ENCODE data around the gene HMCN1. TPM values are rescaled to one million over a fixed set of nuclear protein-coding genes. Genes with fewer than 3 reads are reported as not detected.

The HMCN1 gene
- total and polyA plus RNA-seq, 4 donors, result 1.5 to 6.8 (median 3.5) TPM

DNA sequence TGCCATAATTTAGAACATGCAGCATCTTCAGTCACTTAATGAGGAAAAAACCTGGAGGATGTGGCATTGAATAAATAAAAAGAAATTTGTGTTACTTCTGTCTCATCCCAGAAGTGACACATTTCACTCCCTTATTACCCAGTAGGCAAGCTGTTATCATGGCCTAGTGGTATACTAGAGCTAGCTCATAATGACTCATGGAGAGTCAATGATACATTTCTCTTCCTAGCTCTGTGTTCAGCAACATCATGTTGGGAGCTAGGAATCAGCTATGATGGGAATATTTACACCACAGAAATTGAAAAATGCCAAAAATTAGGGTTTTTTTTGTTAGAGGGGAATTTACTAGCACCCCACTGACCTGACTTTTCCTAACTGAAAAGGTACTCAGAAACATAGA lies 182.7 kb downstream of the HMCN1 start:
- TF ChIP-seq, protein P1, sequence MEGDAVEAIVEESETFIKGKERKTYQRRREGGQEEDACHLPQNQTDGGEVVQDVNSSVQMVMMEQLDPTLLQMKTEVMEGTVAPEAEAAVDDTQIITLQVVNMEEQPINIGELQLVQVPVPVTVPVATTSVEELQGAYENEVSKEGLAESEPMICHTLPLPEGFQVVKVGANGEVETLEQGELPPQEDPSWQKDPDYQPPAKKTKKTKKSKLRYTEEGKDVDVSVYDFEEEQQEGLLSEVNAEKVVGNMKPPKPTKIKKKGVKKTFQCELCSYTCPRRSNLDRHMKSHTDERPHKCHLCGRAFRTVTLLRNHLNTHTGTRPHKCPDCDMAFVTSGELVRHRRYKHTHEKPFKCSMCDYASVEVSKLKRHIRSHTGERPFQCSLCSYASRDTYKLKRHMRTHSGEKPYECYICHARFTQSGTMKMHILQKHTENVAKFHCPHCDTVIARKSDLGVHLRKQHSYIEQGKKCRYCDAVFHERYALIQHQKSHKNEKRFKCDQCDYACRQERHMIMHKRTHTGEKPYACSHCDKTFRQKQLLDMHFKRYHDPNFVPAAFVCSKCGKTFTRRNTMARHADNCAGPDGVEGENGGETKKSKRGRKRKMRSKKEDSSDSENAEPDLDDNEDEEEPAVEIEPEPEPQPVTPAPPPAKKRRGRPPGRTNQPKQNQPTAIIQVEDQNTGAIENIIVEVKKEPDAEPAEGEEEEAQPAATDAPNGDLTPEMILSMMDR (IDR thresholded peaks at IDR 0.05; ENCODE audit: low read depth, low read length, missing input control), result no peak
- TF ChIP-seq GABPA (IDR thresholded peaks at IDR 0.05 in 1 of 2, conservative IDR thresholded peaks at IDR 0.05 in 1 of 2), result no peak
- no peak for TF ChIP-seq RXRA (IDR thresholded peaks at IDR 0.05)
- TF ChIP-seq EGR1 (IDR thresholded peaks at IDR 0.05; ENCODE audit: low read depth in 2 of 2), result no peak
- Histone ChIP-seq H3K27ac (ENCODE audit: low read depth in 1 of 2, low read length in 2 of 2) (no peak overlapping the region), H3K9me3 (ENCODE audit: control insufficient read depth in 4 of 4, low read length in 3 of 4) (no peaks in the 10 kb centered on the region), H3K27me3 (ENCODE audit: control insufficient read depth in 4 of 4, insufficient read depth in 4 of 4, low read length in 3 of 4) (no peaks in the 10 kb centered on the region), H3K36me3 (ENCODE audit: control insufficient read depth in 4 of 4, insufficient read depth in 3 of 4, low read depth in 1 of 4, low read length in 3 of 4) (no peaks in the 10 kb centered on the region), H3K4me1 (ENCODE audit: control insufficient read depth in 4 of 4, insufficient read depth in 4 of 4, low read length in 3 of 4) (no peaks in the 10 kb centered on the region), H3K9ac (ENCODE audit: low read depth in 1 of 2, low read length in 2 of 2) (no peak overlapping the region), H3K4me3 (ENCODE audit: low read depth in 1 of 3, low read length in 3 of 3) (no peak overlapping the region)
- DNase-seq (ENCODE audit: low spot score), result no peak

DNA sequence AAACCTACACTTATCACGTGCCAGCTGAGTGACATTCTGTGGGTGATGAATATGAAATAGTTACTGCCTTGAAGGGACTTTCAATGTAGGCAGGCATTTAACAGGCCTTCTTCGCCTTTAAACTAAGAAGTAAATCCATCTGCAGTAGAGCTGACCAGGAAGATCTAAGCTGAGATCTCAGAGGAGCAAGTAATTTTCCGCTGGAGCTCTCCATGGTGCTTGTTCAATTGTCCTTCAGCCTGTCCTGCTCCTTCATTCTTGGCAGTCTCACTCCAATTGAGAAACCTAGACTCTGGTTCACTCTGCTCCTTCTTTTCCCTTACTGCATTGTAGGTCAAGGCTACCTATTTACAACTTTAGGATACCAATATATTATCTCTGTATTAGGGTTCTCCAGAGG lies 183.5 kb downstream of the HMCN1 start:
- Histone ChIP-seq H3K4me1 (ENCODE audit: control insufficient read depth in 4 of 4, insufficient read depth in 4 of 4, low read length in 3 of 4) (no peaks in the 10 kb centered on the region), H3K4me3 (ENCODE audit: low read depth in 1 of 3, low read length in 3 of 3) (no peak overlapping the region), H3K36me3 (ENCODE audit: control insufficient read depth in 4 of 4, insufficient read depth in 3 of 4, low read depth in 1 of 4, low read length in 3 of 4) (no peaks in the 10 kb centered on the region), H3K27me3 (ENCODE audit: control insufficient read depth in 4 of 4, insufficient read depth in 4 of 4, low read length in 3 of 4) (no peaks in the 10 kb centered on the region), H3K27ac (ENCODE audit: low read depth in 1 of 2, low read length in 2 of 2) (no peak overlapping the region), H3K9me3 (ENCODE audit: control insufficient read depth in 4 of 4, low read length in 3 of 4) (no peaks in the 10 kb centered on the region), H3K9ac (ENCODE audit: low read depth in 1 of 2, low read length in 2 of 2) (no peak overlapping the region)
- WGBS, result 79% methylated on average over 3 of the region's 3 CpGs
- no peak for TF ChIP-seq RAD21 (IDR thresholded peaks at IDR 0.05)
- TF ChIP-seq, protein P2, sequence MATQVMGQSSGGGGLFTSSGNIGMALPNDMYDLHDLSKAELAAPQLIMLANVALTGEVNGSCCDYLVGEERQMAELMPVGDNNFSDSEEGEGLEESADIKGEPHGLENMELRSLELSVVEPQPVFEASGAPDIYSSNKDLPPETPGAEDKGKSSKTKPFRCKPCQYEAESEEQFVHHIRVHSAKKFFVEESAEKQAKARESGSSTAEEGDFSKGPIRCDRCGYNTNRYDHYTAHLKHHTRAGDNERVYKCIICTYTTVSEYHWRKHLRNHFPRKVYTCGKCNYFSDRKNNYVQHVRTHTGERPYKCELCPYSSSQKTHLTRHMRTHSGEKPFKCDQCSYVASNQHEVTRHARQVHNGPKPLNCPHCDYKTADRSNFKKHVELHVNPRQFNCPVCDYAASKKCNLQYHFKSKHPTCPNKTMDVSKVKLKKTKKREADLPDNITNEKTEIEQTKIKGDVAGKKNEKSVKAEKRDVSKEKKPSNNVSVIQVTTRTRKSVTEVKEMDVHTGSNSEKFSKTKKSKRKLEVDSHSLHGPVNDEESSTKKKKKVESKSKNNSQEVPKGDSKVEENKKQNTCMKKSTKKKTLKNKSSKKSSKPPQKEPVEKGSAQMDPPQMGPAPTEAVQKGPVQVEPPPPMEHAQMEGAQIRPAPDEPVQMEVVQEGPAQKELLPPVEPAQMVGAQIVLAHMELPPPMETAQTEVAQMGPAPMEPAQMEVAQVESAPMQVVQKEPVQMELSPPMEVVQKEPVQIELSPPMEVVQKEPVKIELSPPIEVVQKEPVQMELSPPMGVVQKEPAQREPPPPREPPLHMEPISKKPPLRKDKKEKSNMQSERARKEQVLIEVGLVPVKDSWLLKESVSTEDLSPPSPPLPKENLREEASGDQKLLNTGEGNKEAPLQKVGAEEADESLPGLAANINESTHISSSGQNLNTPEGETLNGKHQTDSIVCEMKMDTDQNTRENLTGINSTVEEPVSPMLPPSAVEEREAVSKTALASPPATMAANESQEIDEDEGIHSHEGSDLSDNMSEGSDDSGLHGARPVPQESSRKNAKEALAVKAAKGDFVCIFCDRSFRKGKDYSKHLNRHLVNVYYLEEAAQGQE (IDR thresholded peaks at IDR 0.05), result peak; percentile 97
- no peak for DNase-seq (ENCODE audit: low spot score)

DNA sequence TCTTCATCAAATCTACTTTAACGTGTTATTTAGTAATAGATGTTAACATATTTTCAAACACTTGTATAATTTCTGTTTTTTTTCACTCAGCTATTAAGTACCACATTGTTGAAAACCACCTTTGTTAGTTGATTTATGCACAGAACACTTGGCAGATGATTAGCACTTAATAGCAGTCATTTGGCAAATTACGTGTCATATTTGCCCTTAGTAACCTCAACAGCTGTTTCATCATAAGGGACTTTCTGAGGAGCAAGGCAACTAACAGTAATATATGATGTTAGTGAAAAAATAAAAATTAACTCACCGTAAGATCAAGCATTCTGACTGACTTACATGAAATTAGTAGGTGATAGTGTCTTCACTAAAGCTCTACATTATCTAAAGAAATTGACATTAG lies 186.4 kb downstream of the HMCN1 start:
- Histone ChIP-seq H3K9ac (ENCODE audit: low read depth in 1 of 2, low read length in 2 of 2) (no peak overlapping the region), H3K27me3 (ENCODE audit: control insufficient read depth in 4 of 4, insufficient read depth in 4 of 4, low read length in 3 of 4) (no peaks in the 10 kb centered on the region), H3K27ac (ENCODE audit: low read depth in 1 of 2, low read length in 2 of 2) (no peak overlapping the region), H3K4me3 (ENCODE audit: low read depth in 1 of 3, low read length in 3 of 3) (no peak overlapping the region), H3K36me3 (ENCODE audit: control insufficient read depth in 4 of 4, insufficient read depth in 3 of 4, low read depth in 1 of 4, low read length in 3 of 4) (no peaks in the 10 kb centered on the region), H3K4me1 (ENCODE audit: control insufficient read depth in 4 of 4, insufficient read depth in 4 of 4, low read length in 3 of 4) (no peaks in the 10 kb centered on the region), H3K9me3 (ENCODE audit: control insufficient read depth in 4 of 4, low read length in 3 of 4) (no peaks in the 10 kb centered on the region)
- TF ChIP-seq, protein P1 (IDR thresholded peaks at IDR 0.05; ENCODE audit: low read depth, low read length, missing input control), result no peak
- WGBS, result 65% methylated on average over 3 of the region's 3 CpGs
- DNase-seq (ENCODE audit: low spot score), result no peak

All from liver (tissue), 9 donors.